Ascending aorta (tissue), 2 donors: ENCODE measurements around the gene EFCAB7. TPM values are rescaled to one million over a fixed set of nuclear protein-coding genes. Genes with fewer than 3 reads are reported as not detected.

ENCODE experiments used
- DNase-seq, 2 donors: peaks; one replicate each; pipeline ENCODE4 v3.0.0-alpha.2; 2019; ENCODE audit warnings: low spot score in 2 of 2
- H3K27ac ChIP-seq, 2 donors: fragments of 200-600 bp; sonication (generic); one replicate each; pipeline ENCODE4 v1.5.1; 2016 to 2017; ENCODE audit warnings: mild to moderate bottlenecking in 1 of 2
- H3K27me3 ChIP-seq: fragments of 200-600 bp; sonication (generic); one replicate; pipeline ENCODE4 v1.5.1; 2017
- H3K36me3 ChIP-seq, 2 donors: fragments of 200-600 bp; sonication (generic); one replicate each; pipeline ENCODE4 v1.5.1; 2016
- H3K4me1 ChIP-seq, 2 donors: fragments of 200-600 bp; sonication (generic); one replicate each; pipeline ENCODE4 v1.5.1; 2016 to 2017; ENCODE audit warnings: mild to moderate bottlenecking in 1 of 2
- H3K4me3 ChIP-seq, 2 donors: fragments of 200-600 bp; sonication (generic); one replicate each; pipeline ENCODE4 v1.5.1; 2016 to 2017; ENCODE audit warnings: mild to moderate bottlenecking in 1 of 2
- H3K9me3 ChIP-seq, 2 donors: fragments of 200-600 bp; sonication (generic); one replicate each; pipeline ENCODE4 v1.5.1; 2016
- CTCF ChIP-seq, 3 experiments: fragments of 200-600 bp in 2 of 3; fragments of 450-650 bp in 1 of 3; sonication (generic) in 2 of 3; IDR thresholded peaks; one replicate each; pipeline ENCODE4 v1.5.1; 2016 to 2019; ENCODE audit warnings: antibody characterized with exemption in 3 of 3, mild to moderate bottlenecking in 1 of 3, moderate library complexity in 1 of 3
- intact Hi-C: fragments of 100-400 bp; cut with DNase I; formaldehyde crosslinking; loops from one replicate; pipeline ENCODE4 v1.15.1; 2023
- total RNA-seq: library from RNA; depleted of rRNA; stranded (reverse); fragments of >200 nt; gene quantifications from one replicate; pipeline ENCODE4 v1.1.0, GENCODE V29; 2016

EFCAB7 gene
- total RNA-seq, 1 donor from 2014 or later = 0.32 TPM

GRCh38 chr1:63537006-63537405 lies 13.7 kb downstream of the EFCAB7 start:
- Histone ChIP-seq H3K27me3 (no peaks in the 10 kb centered on the region), H3K4me3 (no peak overlapping the region), H3K36me3 (peaks cover 1 to 16% of the 10 kb centered on the region in 2 donors), H3K4me1 (no peaks in the 10 kb centered on the region), H3K27ac (no peak overlapping the region), H3K9me3 (no peaks in the 10 kb centered on the region)
- no peak for DNase-seq
- intact Hi-C loops = loop anchor here (5.0 kb wide), 1 partner anchor 695 kb away; no protein-coding TSS in a partner anchor
- TF ChIP-seq CTCF (IDR thresholded peaks at IDR 0.05) = no peak

DNA sequence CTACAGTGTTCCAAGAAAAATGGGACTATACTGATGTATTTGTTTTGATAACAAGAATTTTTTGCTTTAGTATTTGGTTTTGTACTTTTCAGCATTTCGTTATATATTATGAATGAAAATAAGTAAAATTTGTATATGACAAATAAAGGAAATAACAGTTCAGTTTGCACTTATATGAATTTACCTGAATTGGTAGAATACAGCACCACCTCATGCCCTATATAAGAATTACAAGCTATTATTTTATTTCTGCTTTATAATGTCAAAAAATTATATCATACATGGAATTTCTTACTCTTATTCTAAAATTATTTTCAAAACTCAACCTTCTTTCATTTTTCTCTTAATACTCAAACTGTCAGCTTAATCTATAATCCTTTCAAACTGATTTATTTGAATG lies 14.6 kb downstream of the EFCAB7 start:
- H3K27me3 ChIP-seq = no peaks in the 10 kb centered on the region
- H3K27ac ChIP-seq = no peak overlapping the region
- peak in 1 of 3 experiments; percentile 4 for TF ChIP-seq CTCF (IDR thresholded peaks at IDR 0.05)
- no peak overlapping the region for H3K4me3 ChIP-seq
- no peaks in the 10 kb centered on the region for H3K9me3 ChIP-seq
- DNase-seq = no peak
- intact Hi-C loops = loop anchor here (5.0 kb wide), 1 partner anchor 696 kb away; no protein-coding TSS in a partner anchor
- no peaks in the 10 kb centered on the region for H3K4me1 ChIP-seq
- peaks cover 2 to 10% of the 10 kb centered on the region in 2 donors for H3K36me3 ChIP-seq

DNA sequence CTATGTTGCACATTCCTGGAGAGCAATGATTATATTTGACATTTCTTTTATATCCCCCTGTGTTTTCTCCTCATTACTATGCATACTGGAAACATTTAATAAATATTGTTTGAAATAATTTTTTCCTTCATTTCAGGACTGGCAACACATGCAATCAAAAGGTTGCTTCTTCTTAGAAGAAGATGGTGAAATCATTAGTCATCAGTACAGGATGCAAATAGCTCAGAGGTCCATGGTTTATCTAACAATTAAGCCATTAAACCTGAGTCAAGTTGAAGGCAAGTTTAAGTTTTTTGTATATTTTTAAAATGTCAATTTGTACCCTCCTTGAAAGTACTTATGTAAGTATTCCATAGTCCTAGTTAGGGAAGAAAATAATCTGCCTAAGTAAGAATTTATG lies 22.5 kb downstream of the EFCAB7 start:
- Histone ChIP-seq H3K4me3 (no peak overlapping the region), H3K27ac (no peak overlapping the region), H3K4me1 (no peaks in the 10 kb centered on the region), H3K27me3 (no peaks in the 10 kb centered on the region), H3K9me3 (no peaks in the 10 kb centered on the region), H3K36me3 (peaks cover 2 to 7% of the 10 kb centered on the region in 2 donors)
- intact Hi-C loops = no loop called here
- DNase-seq = no peak
- TF ChIP-seq CTCF (IDR thresholded peaks at IDR 0.05) = no peak

GRCh38 chr1:63547621-63548294 lies 24.4 kb downstream of the EFCAB7 start:
- Histone ChIP-seq H3K9me3 (no peaks in the 10 kb centered on the region), H3K27ac (no peak overlapping the region), H3K4me1 (no peaks in the 10 kb centered on the region), H3K4me3 (no peak overlapping the region), H3K27me3 (no peaks in the 10 kb centered on the region), H3K36me3 (peaks cover 0 to 7% of the 10 kb centered on the region in 2 donors)
- no peak for TF ChIP-seq CTCF (IDR thresholded peaks at IDR 0.05)
- intact Hi-C loops = no loop called here
- DNase-seq = no peak

DNA sequence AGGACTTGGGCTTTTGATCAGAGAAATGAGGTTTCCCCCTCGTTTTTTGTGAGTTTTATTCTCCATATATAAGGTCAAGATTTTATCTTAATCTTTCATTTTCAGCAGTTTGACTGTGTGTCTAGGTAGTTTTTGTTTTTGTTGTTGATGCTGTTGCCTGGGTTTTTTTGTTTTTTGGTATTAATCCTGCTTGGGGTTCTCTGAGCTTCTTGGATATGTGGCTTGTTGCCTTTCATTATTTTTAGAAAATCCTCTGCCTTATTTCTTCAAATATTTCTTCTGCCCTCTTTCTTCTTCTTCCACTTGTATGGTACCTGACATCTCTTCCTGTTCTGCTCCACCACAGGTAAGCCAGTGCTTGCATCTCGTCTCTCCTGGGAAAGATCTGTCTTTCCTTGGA lies 25.0 kb downstream of the EFCAB7 start:
- TF ChIP-seq CTCF (IDR thresholded peaks at IDR 0.05) = no peak
- DNase-seq = no peak
- Histone ChIP-seq H3K27me3 (no peaks in the 10 kb centered on the region), H3K9me3 (no peaks in the 10 kb centered on the region), H3K4me3 (no peak overlapping the region), H3K36me3 (peaks cover 0 to 7% of the 10 kb centered on the region in 2 donors), H3K27ac (no peak overlapping the region), H3K4me1 (no peaks in the 10 kb centered on the region)
- intact Hi-C loops = no loop called here
